AG04450 (cell line): ENCODE results near the gene ACTR3C. TPM values are rescaled to one million over a fixed set of nuclear protein-coding genes. Genes with fewer than 3 reads are reported as not detected.
"Not testable (repeated sequence)": the region's sequence is repeated elsewhere in the genome, so short reads cannot be mapped to it uniquely, and the experiment has no call there.

Experiments used
- CTCF ChIA-PET: fragments of 300-600, 350-600 bp; formaldehyde crosslinking; extraction: SDS; loops from one replicate; lab custom pipeline; 2022; ENCODE audit warnings: antibody characterized with exemption, inconsistent platforms; lab: Charles Lee
- POLR2A ChIA-PET: fragments of 350-600 bp; formaldehyde crosslinking; extraction: SDS; loops from one replicate; lab custom pipeline; 2021; ENCODE audit warnings: antibody characterized with exemption, inconsistent platforms; lab: Yijun Ruan, JAX
- DNase-seq: peaks from one replicate; pipeline ENCODE4 v3.0.0-alpha.2; 2011; ENCODE audit warnings: low read depth, low spot score
- H3K27ac ChIP-seq: one replicate; pipeline ENCODE4 v1.5.1; 2012; ENCODE audit warnings: low read depth, low read length, control low read depth
- H3K27me3 ChIP-seq: one replicate; pipeline ENCODE4 v1.6.0; 2012; ENCODE audit warnings: low read length; ENCODE audit not compliant: control insufficient read depth, insufficient read depth
- H3K4me3 ChIP-seq: 2 replicates; pipeline ENCODE4 v1.5.1; 2011; ENCODE audit warnings: mild to moderate bottlenecking, low read depth, low read length, control low read depth
- H3K9me3 ChIP-seq: 2 replicates; pipeline ENCODE4 v1.5.1; 2012; ENCODE audit warnings: low read length; ENCODE audit not compliant: control insufficient read depth, insufficient read depth
- polyA plus RNA-seq: library from polyadenylated mRNA; depleted of rRNA; stranded (reverse); fragments of >200 nt; gene quantifications from 2 replicates; pipeline ENCODE4 v1.2.3, GENCODE V29; 2011
- TF ChIP-seq, protein P1 (sequence below): IDR thresholded peaks from 2 replicates; pipeline ENCODE4 v1.5.1; 2011; ENCODE audit warnings: low read depth, low read length, control low read depth, inconsistent platforms

ACTR3C gene
- polyA plus RNA-seq, 1 experiment, result 0.31 TPM

DNA sequence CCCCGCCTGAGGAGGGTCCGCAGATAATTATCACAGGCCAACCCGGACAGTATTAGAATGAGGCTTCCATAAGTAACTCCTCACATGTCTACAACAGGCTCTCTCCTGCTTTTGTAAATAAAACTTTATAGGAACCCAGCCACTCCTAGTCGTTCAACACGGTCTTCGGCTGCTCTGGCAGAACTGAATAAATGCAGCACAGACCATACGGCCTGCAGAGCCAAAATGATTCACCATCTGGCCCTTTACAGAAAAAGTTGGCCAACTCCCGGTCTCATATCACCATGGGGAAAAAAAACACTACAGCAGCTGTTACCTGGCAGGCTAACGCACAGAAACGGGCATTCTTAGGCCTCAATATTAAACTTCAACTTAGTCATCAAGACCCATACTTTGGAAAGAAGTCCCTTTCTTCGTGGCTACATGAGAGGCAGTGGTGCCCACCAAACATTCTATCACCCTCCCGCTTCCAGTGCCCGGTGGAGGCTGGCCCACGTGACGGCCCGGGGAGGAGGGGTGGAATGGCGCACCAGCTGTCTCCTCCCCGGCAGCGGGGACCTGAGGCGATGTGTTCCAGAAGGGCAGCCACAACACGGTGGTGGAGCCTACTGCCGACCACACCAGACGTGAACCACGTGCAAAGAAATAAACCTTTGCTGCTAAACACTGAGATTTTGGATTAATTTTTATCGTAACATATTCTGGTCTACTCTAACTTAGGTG, 41.5 kb downstream of the ACTR3C start:
- POLR2A ChIA-PET, CTCF ChIA-PET, H3K27ac ChIP-seq, H3K9me3 ChIP-seq, DNase-seq, H3K27me3 ChIP-seq, H3K4me3 ChIP-seq: not testable (repeated sequence)

DNA sequence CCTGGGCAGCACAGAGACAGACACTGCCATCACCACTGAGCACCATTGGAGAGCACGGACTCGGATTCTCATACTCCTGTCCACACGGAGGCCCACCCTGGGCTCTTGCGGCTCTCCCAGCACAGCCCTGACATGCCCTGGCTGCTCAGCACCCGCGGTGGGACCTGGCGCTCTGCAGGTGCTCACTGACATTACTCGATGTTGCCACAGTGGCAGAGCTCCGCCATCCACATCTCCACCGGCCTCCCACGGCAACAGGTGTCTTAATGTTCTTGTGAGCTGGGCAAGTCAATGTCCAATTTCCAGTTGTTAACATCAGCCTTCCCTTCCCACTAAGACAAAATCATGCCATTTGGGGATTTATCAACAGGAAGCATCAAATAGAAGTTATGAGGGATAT, 45.0 kb downstream of the ACTR3C start:
- H3K27ac ChIP-seq, H3K27me3 ChIP-seq, CTCF ChIA-PET, POLR2A ChIA-PET, H3K9me3 ChIP-seq, DNase-seq, H3K4me3 ChIP-seq: not testable (repeated sequence)

DNA sequence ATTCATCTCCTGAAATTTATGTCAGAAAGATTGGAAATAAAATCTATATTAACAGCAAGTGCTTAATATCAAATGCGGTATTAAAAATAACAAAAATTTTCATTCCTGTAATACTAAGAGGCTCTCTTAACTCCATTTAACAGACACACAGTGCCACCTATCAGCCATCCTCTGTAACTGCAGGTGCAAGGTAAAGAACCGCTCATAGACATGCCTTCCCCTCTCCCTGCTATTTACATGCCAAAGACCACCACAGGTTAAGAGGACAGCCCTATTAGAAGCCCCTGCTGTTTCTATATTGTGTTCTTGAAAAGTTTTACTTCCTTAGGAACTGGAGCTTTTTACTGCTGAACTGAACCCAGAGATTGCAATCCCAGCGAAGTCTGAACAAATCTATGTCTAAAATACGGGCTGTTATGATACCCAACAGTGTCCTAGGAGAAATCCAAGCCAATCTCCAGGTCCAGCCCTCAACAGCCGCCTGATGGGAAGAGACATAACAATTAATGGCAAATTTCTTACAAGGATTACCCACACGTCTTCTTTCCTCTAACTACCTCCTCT, 47.1 kb downstream of the ACTR3C start:
- H3K9me3 ChIP-seq, CTCF ChIA-PET, H3K4me3 ChIP-seq, DNase-seq, H3K27ac ChIP-seq, H3K27me3 ChIP-seq, POLR2A ChIA-PET: not testable (repeated sequence)
- TF ChIP-seq, protein P1, sequence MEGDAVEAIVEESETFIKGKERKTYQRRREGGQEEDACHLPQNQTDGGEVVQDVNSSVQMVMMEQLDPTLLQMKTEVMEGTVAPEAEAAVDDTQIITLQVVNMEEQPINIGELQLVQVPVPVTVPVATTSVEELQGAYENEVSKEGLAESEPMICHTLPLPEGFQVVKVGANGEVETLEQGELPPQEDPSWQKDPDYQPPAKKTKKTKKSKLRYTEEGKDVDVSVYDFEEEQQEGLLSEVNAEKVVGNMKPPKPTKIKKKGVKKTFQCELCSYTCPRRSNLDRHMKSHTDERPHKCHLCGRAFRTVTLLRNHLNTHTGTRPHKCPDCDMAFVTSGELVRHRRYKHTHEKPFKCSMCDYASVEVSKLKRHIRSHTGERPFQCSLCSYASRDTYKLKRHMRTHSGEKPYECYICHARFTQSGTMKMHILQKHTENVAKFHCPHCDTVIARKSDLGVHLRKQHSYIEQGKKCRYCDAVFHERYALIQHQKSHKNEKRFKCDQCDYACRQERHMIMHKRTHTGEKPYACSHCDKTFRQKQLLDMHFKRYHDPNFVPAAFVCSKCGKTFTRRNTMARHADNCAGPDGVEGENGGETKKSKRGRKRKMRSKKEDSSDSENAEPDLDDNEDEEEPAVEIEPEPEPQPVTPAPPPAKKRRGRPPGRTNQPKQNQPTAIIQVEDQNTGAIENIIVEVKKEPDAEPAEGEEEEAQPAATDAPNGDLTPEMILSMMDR, result peak; percentile 61

DNA sequence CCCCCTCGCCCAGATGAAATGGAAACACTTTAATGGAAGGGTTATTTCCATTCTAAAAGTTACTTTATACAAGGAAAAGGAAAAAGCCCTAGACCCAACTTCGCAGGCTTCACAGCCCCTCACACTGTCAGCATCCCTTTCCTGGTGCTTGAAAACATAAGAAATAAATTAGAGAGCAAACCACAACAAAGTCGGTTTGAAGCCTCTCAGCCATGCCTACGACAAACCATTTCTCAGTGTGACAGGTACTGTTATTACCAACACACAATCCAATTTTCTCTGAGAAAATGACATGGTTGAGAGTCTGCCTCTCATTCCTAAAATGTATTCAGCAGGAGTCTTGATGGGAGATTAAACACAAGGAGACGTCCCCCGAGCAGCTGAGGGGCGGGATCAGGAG, 51.4 kb downstream of the ACTR3C start:
- POLR2A ChIA-PET, result interaction anchor here (0.7 kb wide), 2 partner anchors 150 to 188 kb away, joined by 5 read pairs; no protein-coding TSS in a partner anchor
- H3K4me3 ChIP-seq, CTCF ChIA-PET, H3K27me3 ChIP-seq, H3K27ac ChIP-seq, H3K9me3 ChIP-seq, DNase-seq: not testable (repeated sequence)

DNA sequence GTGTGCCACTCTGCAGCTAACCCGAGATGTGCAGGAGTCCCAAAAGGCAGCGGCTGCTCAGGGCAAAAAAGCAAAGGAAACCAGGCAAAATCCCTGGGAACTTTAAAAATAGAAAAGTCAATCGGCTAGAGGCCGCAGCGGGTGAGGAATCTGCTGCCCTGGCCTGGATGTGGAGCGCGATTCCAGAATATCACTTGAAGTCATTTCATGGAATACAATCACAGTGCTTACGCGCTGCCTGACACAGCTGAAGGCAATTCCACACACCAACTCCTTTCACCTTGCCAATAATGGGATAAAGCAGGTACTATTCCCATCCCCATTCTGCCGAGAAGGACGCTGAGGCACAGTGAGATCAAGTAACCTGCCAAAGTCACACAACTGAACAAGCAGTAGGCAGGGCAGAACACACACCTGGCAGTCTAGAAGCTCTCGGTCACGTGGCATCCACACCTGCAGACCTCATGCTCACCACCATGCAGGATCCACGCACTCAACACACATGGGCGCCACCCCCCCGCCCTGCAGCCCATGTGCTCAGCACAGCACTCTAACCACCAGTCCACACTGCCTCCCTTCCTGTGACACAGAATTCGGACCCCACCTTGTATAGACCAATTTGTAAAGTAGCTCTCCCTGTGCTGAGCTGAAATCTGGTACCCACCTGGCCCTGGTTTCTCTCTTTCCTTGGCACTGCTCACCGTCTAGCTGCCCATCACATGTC, 53.1 kb downstream of the ACTR3C start:
- H3K27me3 ChIP-seq, DNase-seq, CTCF ChIA-PET, H3K9me3 ChIP-seq, POLR2A ChIA-PET, H3K4me3 ChIP-seq, H3K27ac ChIP-seq: not testable (repeated sequence)

DNA sequence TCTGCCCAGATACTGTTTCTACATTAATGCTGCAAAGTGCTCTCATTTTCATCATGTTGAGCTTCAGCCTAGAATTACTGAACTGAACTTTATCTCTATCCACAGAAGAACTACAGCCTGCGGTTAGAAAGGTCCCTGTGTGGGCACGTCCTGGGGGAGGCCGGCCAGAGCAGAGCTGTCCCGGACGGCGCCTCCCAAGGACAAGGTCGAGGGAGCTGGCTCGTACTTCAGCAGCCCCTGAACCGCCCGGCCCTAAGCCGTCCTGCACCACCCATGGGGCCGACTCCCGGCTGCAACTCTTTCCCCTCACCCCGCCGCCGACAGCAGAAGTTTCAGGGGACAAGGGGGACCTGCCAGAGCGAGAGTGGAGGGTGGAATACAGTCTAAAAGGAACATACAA, 54.5 kb downstream of the ACTR3C start:
- H3K4me3 ChIP-seq, POLR2A ChIA-PET: not testable (repeated sequence)

DNA sequence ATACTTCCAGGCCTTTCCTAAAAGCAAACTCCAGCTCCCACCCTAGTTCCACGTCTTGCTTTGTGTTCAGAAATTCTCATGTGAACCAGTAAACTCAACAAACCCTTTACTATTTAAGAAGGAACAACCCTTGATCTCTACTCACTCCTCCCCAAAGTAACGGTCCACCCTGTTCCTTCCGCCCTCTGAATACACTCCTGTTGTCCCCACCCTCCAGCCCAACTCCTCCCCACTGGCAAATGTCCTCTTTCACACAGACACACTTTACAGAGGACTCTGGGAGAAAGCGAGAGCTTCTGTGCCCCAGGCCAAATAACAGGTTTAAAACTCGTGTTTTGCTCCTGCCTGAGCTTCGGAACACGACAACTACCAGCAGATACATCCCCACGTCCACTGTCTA, 55.1 kb downstream of the ACTR3C start:
- CTCF ChIA-PET, result not testable (repeated sequence)

More for the DNA sequence above, 54.5 kb downstream of the ACTR3C start:
- DNase-seq, H3K27me3 ChIP-seq, H3K9me3 ChIP-seq, H3K27ac ChIP-seq, CTCF ChIA-PET: not testable (repeated sequence)

More for the DNA sequence above, 55.1 kb downstream of the ACTR3C start:
- H3K27me3 ChIP-seq, H3K4me3 ChIP-seq, DNase-seq, H3K9me3 ChIP-seq, POLR2A ChIA-PET, H3K27ac ChIP-seq: not testable (repeated sequence)
